ENCODE data around the gene GNAS-AS1. TPM values are rescaled to one million over a fixed set of nuclear protein-coding genes. Genes with fewer than 3 reads are reported as not detected.

Gene GNAS-AS1
- total RNA-seq, 1 donor from 2014 or later: 0.35 TPM

- no peak for ATAC-seq
Observed at GRCh38 chr20:58863044-58863790, 12.5 kb upstream of the GNAS-AS1 start.

GRCh38 chr20:58855506-58856389 lies 5.0 kb upstream of the GNAS-AS1 start:
- ATAC-seq: no peak
- DNase-seq (ENCODE audit: low spot score): no peak

More at GRCh38 chr20:58863044-58863790, 12.5 kb upstream of the GNAS-AS1 start:
- DNase-seq (ENCODE audit: low spot score): no peak

GRCh38 chr20:58854638-58855471 lies 4.2 kb upstream of the GNAS-AS1 start:
- no peak for ATAC-seq
- no peak for DNase-seq (ENCODE audit: low spot score)

GRCh38 chr20:58853976-58854637 lies 3.4 kb upstream of the GNAS-AS1 start:
- DNase-seq (ENCODE audit: low spot score) (no peak), ATAC-seq (no peak)

GRCh38 chr20:58853466-58853865 lies 2.8 kb upstream of the GNAS-AS1 start:
- no peak for ATAC-seq
- DNase-seq (ENCODE audit: low spot score): no peak

- DNase-seq (ENCODE audit: low spot score): no peak
- peak; percentile 74 for ATAC-seq
Observed at GRCh38 chr20:58852543-58853271, 2.0 kb upstream of the GNAS-AS1 start, which contains the start of gene GNAS. Gene GNAS (plus strand): TSS chr20:58852716.

GRCh38 chr20:58851969-58852458 lies 1.3 kb upstream of the GNAS-AS1 start:
- no peak for DNase-seq (ENCODE audit: low spot score)
- ATAC-seq: no peak

- DNase-seq (ENCODE audit: low spot score) (no peak), ATAC-seq (no peak)
Observed at GRCh38 chr20:58851221-58851968, 693 bp upstream of the GNAS-AS1 start.

- ATAC-seq: no peak
- no peak for DNase-seq (ENCODE audit: low spot score)
Observed at GRCh38 chr20:58847463-58847862, 3.2 kb downstream of the GNAS-AS1 start.

- DNase-seq (ENCODE audit: low spot score) (no peak), ATAC-seq (no peak)
Observed at GRCh38 chr20:58845706-58846105, 5.0 kb downstream of the GNAS-AS1 start.

GRCh38 chr20:58843128-58843556 lies 7.6 kb downstream of the GNAS-AS1 start:
- DNase-seq (ENCODE audit: low spot score) (no peak), ATAC-seq (no peak)

GRCh38 chr20:58842276-58842675 lies 8.4 kb downstream of the GNAS-AS1 start:
- no peak for ATAC-seq

GRCh38 chr20:58841539-58842264 lies 9.0 kb downstream of the GNAS-AS1 start:
- no peak for DNase-seq (ENCODE audit: low spot score)
- no peak for ATAC-seq

More at GRCh38 chr20:58842276-58842675, 8.4 kb downstream of the GNAS-AS1 start:
- DNase-seq (ENCODE audit: low spot score): no peak

GRCh38 chr20:58840816-58841538 lies 9.7 kb downstream of the GNAS-AS1 start:
- ATAC-seq (no peak), DNase-seq (ENCODE audit: low spot score) (no peak)

GRCh38 chr20:58839991-58840747 lies 10.5 kb downstream of the GNAS-AS1 start:
- ATAC-seq (no peak), DNase-seq (ENCODE audit: low spot score) (no peak)

- DNase-seq (ENCODE audit: low spot score) (no peak), ATAC-seq (peak; percentile 62)
Observed at GRCh38 chr20:58839474-58839874, 11.2 kb downstream of the GNAS-AS1 start.

GRCh38 chr20:58838174-58838573 lies 12.5 kb downstream of the GNAS-AS1 start:
- no peak for ATAC-seq
- no peak for DNase-seq (ENCODE audit: low spot score)
